Prostate gland (tissue), 2 donors: ENCODE data around the gene IQSEC3. TPM values are rescaled to one million over a fixed set of nuclear protein-coding genes. Genes with fewer than 3 reads are reported as not detected.

ENCODE experiments used
- DNase-seq: peaks from one replicate; pipeline ENCODE4 v3.0.0-alpha.2; 2019; ENCODE audit warnings: low spot score
- H3K27ac ChIP-seq, 2 donors: fragments of 200-600 bp; sonication (generic); 2 replicates each; pipeline ENCODE4 v1.5.1; 2017 to 2019
- H3K27me3 ChIP-seq: fragments of 200-600 bp; sonication (generic); replicated peaks from 2 replicates; pipeline ENCODE4 v1.5.1; 2019; ENCODE audit not compliant: insufficient read depth
- H3K36me3 ChIP-seq, 2 donors: fragments of 200-600 bp; sonication (generic); 1 replicate in 1 of 2; 2 replicates in 1 of 2; pipeline versions ENCODE4 v1.5.1 to v1.8.1; 2017 to 2019
- H3K4me1 ChIP-seq: fragments of 200-600 bp; sonication (generic); replicated peaks from 2 replicates; pipeline ENCODE4 v1.5.1; 2019
- H3K4me3 ChIP-seq, 2 donors: fragments of 200-600 bp; sonication (generic); 2 replicates each; pipeline ENCODE4 v1.5.1; 2017 to 2019
- H3K9me3 ChIP-seq: fragments of 200-600 bp; sonication (generic); 2 replicates; pipeline ENCODE4 v1.5.1; 2017
- POLR2A ChIP-seq: fragments of 450-650 bp; IDR thresholded peaks from one replicate; pipeline ENCODE4 v1.6.1; 2016; ENCODE audit warnings: antibody characterized with exemption, mild to moderate bottlenecking
- POLR2AphosphoS5 ChIP-seq: sonication (generic); formaldehyde crosslinking; IDR thresholded peaks from one replicate; pipeline ENCODE4 v1.6.1; 2017; ENCODE audit warnings: antibody characterized with exemption
- WGBS: methylation state at CpG from one replicate; pipeline ENCODE4 v1.1.5; 2018; 5-methylcytosine and 5-hydroxymethylcytosine counted together
- intact Hi-C: fragments of 100-400 bp; cut with DNase I; formaldehyde crosslinking; loops from one replicate; pipeline ENCODE4 v1.14.2; 2022
- total RNA-seq, 2 donors: library from RNA; depleted of rRNA; stranded (reverse); fragments of >200 nt; gene quantifications; one replicate each; pipeline ENCODE4 v1.1.0, GENCODE V29; 2016
- TF ChIP-seq, protein P1 (sequence below), 4 experiments: fragments of 200-600 bp in 2 of 4; fragments of 450-650 bp in 2 of 4; sonication (generic) in 2 of 4; IDR thresholded peaks; 1 replicate in 3 of 4; 2 replicates in 1 of 4; pipeline ENCODE4 v1.5.1; 2016 to 2019; ENCODE audit warnings: antibody characterized with exemption in 4 of 4, mild to moderate bottlenecking in 2 of 4, moderate library complexity in 2 of 4

Gene IQSEC3
- total RNA-seq, 2 donors from 2014 or later = 0.14 to 2.6 TPM

- Histone ChIP-seq H3K27me3 (no peaks in the 10 kb centered on the region), H3K27ac (no peak overlapping the region), H3K9me3 (no peaks in the 10 kb centered on the region), H3K4me3 (no peak overlapping the region), H3K4me1 (no peaks in the 10 kb centered on the region), H3K36me3 (no peaks in the 10 kb centered on the region)
- WGBS = 77% methylated on average over 2 of the region's 2 CpGs
- DNase-seq = no peak
- TF ChIP-seq, protein P1, sequence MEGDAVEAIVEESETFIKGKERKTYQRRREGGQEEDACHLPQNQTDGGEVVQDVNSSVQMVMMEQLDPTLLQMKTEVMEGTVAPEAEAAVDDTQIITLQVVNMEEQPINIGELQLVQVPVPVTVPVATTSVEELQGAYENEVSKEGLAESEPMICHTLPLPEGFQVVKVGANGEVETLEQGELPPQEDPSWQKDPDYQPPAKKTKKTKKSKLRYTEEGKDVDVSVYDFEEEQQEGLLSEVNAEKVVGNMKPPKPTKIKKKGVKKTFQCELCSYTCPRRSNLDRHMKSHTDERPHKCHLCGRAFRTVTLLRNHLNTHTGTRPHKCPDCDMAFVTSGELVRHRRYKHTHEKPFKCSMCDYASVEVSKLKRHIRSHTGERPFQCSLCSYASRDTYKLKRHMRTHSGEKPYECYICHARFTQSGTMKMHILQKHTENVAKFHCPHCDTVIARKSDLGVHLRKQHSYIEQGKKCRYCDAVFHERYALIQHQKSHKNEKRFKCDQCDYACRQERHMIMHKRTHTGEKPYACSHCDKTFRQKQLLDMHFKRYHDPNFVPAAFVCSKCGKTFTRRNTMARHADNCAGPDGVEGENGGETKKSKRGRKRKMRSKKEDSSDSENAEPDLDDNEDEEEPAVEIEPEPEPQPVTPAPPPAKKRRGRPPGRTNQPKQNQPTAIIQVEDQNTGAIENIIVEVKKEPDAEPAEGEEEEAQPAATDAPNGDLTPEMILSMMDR (IDR thresholded peaks at IDR 0.05) = no peak
- TF ChIP-seq POLR2A = no peak
- TF ChIP-seq POLR2AphosphoS5 = no peak
- intact Hi-C loops = no loop called here
These were observed 23.1 kb downstream of the IQSEC3 start for GRCh38 chr12:89653-90052.

DNA sequence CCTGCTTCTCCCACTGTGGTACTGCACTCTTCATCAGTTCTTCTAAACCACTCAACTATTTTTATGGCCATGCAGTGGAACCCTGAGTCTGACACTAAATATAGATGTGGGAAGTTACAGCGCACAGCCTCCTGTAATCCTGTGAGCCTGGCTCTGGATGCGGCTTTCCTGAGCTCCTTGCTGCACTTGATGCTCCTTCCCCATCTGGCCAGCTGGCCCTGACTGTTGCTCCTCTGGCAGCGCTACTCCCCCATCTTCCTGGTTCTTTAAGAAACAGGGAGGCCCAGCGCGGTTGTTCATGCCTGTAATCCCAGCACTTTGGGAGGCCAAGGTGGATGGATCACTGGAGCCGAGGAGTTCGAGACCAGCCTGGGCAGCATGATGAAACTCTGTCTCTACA, 24.6 kb downstream of the IQSEC3 start:
- no peak for TF ChIP-seq POLR2A
- TF ChIP-seq POLR2AphosphoS5 = no peak
- TF ChIP-seq, protein P1 (IDR thresholded peaks at IDR 0.05) = no peak
- Histone ChIP-seq H3K27ac (no peak overlapping the region), H3K27me3 (no peaks in the 10 kb centered on the region), H3K9me3 (no peaks in the 10 kb centered on the region), H3K36me3 (no peaks in the 10 kb centered on the region), H3K4me3 (no peak overlapping the region), H3K4me1 (no peaks in the 10 kb centered on the region)
- 81% methylated on average over 7 of the region's 7 CpGs for WGBS
- no peak for DNase-seq
- intact Hi-C loops = no loop called here

- no peaks in the 10 kb centered on the region for H3K9me3 ChIP-seq
- intact Hi-C loops = no loop called here
- 60% methylated on average over 6 of the region's 6 CpGs for WGBS
These were observed 26.9 kb downstream of the IQSEC3 start for GRCh38 chr12:93266-94005.

DNA sequence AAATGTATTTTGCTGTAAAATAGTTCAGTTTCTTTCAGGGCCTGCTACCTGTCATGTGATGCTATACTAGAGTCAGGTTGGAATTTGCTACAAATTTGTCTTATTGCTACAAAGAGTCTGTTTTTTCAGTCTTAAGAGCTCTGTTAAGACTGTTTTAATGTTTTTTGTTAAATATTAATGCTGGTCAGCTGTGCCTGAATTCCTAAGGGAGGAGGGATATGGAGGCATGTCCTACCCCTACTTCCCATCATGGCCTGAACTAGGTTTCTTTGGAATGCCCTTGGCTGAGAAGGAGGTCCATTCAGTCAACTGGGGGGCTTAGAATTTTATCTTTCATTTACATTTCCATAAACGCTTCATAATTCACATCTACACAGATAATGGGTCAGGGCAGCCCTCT, 30.0 kb downstream of the IQSEC3 start:
- DNase-seq = no peak
- H3K36me3 ChIP-seq = no peaks in the 10 kb centered on the region
- peaks cover 4% of the 10 kb centered on the region for H3K27me3 ChIP-seq
- H3K4me3 ChIP-seq = no peak overlapping the region
- no peaks in the 10 kb centered on the region for H3K9me3 ChIP-seq
- intact Hi-C loops = no loop called here
- H3K4me1 ChIP-seq = no peaks in the 10 kb centered on the region
- no peak overlapping the region for H3K27ac ChIP-seq
- TF ChIP-seq POLR2AphosphoS5 = no peak
- TF ChIP-seq POLR2A = no peak
- TF ChIP-seq, protein P1 (IDR thresholded peaks at IDR 0.05) = no peak
- 70% methylated on average over 1 of the region's 1 CpG for WGBS

More at GRCh38 chr12:93266-94005, 26.9 kb downstream of the IQSEC3 start:
- Histone ChIP-seq H3K27me3 (no peaks in the 10 kb centered on the region), H3K4me3 (no peak overlapping the region), H3K4me1 (no peaks in the 10 kb centered on the region), H3K36me3 (no peaks in the 10 kb centered on the region), H3K27ac (no peak overlapping the region)
- no peak for DNase-seq
- TF ChIP-seq POLR2A = no peak
- no peak for TF ChIP-seq POLR2AphosphoS5
- TF ChIP-seq, protein P1 (IDR thresholded peaks at IDR 0.05) = no peak

DNA sequence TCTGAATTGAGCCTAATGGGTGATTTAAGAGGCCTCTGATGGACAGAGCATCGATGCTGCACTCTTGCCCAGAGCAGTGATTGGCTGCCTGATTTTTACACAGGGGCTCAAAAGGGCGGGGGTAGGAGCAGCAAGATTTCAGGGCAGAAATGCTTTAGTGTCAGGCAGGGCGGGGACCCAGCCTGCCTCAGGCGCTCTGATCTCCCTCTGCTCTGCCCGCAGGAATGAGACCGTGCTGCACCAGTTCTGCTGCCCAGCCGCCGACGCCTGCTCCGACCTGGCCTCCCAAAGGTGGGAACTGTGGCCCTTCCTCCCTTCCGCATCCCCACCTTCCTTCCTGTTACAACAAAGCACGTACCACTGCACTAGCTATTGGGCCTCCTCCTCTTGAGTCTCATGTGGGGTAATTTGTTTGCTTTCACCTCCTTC, 32.4 kb downstream of the IQSEC3 start:
- intact Hi-C loops = no loop called here
- TF ChIP-seq POLR2A (no peak), POLR2AphosphoS5 (no peak)
- TF ChIP-seq, protein P1 (IDR thresholded peaks at IDR 0.05) = no peak
- Histone ChIP-seq H3K27ac (no peak overlapping the region), H3K9me3 (no peaks in the 10 kb centered on the region), H3K36me3 (no peaks in the 10 kb centered on the region), H3K4me3 (no peak overlapping the region), H3K4me1 (no peaks in the 10 kb centered on the region), H3K27me3 (peaks cover 4% of the 10 kb centered on the region)
- DNase-seq = no peak
- WGBS = 36% methylated on average over 12 of the region's 12 CpGs
